ENCODE measurements around the gene NHERF2.
"Not testable (repeated sequence)": the region's sequence is repeated elsewhere in the genome, so short reads cannot be mapped to it uniquely, and the experiment has no call there.

Gene NHERF2

GRCh38 chr16:2028146-2028545, 1.4 kb downstream of the NHERF2 start:
- DNase-seq (ENCODE audit: low spot score): no peak

DNA sequence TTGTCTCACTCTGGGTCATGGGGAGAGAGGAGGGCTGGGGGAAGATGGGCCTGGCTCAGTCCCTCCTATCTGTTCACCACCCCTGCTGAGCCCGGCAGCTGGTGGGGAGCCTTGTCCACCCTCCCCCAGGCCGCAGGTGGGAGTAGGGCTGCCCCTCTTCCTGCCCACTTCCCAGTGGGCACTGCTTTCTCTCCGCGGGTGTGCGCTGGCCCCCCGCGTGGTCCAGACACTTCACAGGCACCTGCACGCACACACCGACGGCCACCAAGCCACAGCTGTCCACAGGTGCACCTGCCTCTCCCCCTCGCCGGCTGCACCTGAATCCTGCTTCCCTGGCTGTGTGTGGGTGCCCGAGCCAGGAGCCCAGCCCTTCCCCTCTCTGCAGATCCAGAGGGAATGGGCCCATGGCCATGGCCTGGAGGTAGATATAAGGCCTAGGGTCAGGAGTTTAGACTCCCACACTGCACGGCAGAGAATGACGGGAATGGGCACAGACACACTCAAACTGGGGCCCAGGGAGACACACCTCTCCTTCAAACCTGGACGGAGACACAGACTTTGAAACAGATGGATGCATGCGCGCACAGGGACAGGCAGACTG, 2.0 kb downstream of the NHERF2 start:
- DNase-seq (ENCODE audit: low spot score): no peak

- no peak for DNase-seq (ENCODE audit: low spot score)
These were observed 2.6 kb downstream of the NHERF2 start for GRCh38 chr16:2029350-2029749.

GRCh38 chr16:2030036-2030435, 3.3 kb downstream of the NHERF2 start:
- DNase-seq (ENCODE audit: low spot score): no peak

GRCh38 chr16:2031081-2031577, 4.4 kb downstream of the NHERF2 start:
- no peak for DNase-seq (ENCODE audit: low spot score)

DNA sequence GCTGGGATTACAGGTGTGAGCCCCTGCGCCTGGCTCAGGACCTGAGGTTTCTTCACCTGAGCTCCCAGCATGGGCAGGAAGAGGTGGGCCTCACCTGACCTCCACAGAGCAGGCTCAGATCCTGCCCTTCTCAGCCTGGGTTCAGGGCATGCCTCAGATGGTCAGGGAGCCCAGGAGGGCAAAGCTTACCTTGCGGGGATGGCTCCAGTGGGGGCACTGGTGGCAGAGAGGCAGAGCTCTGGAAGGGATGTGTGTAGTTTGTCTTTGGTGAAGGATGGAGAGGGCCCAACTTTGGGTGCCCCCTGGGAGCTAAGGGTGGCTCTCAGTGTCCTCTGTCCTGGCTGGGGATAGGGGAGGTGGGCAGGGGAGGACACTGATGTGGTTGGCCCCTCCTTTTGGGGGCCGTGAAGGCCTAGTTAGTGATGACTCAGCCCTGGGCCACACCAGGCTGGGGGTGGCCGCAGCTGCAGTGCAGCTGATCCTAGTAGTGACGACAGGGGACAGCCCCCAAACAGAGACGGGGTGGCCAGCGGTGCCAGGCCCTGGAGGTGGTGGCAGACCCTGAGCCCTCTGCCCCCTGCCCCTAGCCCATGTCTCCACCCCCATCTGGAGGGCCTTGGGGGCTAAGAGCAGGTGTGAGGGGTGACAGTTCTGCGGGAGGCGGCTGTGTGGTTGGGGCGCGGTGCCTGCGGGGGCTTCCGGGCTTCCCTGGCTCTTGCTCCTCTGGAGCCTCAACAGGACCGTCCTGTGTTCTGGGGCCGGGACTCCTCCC, 5.8 kb downstream of the NHERF2 start:
- DNase-seq (ENCODE audit: low spot score): no peak

DNA sequence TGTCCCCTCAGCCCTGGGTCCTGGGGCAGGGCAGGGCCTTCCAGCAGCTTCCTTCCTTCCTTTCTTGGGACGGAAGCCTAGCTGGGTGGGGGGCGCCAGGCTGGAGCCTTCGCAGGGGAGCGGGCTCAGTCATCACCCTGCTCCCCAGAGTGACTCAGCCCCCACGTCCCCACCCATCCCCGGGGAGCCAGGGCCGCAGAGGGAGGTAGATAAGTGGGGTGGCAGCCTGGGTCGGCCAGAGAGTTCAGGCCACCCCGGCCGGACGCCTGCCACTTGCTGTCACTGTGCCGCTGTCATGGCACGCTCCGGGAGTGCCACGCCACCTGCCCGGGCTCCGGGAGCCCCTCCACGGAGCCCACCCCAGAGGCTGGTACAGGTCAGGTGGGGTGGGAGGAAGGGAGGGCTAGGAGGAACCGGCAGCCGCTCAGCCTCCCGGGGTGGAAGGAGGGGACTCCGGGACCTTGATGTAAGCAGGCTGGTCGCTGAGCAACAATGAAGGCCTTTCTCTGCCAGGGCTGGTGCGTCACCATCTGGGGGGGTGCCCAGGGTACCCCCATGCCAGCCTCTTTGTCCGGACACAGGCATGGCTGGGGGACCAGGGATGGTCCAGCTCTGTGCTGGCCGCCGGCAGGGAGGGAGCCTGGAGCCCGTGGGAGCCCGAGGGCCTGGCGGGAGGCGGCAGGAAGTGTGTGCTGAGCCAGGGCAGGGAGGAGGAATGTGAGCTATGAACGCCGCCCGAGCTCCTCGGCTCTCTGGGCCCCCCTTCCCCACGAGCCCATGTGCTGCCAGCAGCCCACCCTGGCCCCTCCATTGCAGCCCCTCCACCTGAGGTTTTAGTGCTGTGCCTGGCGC, 6.6 kb downstream of the NHERF2 start:
- no peak for DNase-seq (ENCODE audit: low spot score)

DNA sequence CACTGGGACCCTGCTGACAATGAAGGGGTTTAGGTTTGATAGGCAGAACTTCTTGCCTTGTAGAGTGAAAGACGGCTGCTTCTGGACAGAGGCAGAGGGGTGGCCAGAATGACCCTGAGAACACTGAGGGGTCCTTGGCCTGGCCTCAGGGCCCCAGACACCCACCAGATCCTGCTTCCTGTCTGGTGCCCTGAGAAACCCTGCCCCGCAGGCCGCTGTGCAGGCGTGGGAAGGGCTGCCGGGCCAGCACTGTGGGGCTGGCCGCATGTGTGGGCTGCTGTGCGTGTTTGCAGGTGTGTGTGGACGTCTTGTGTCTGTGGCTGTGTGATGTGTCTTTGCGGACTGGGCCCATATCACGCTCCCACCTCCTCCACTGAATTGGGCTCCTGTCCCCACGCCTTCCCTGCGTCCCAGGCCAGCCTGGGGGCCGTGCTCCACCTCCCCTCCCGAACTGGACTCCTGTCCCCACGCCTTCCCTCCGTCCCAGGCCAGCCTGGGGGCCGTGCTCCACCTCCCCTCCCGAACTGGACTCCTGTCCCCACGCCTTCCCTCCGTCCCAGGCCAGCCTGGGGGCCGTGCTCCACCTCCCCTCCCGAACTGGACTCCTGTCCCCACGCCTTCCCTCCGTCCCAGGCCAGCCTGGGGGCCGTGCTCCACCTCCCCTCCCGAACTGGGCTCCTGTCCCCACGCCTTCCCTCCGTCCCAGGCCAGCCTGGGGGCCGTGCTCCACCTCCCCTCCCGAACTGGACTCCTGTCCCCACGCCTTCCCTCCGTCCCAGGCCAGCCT, 7.4 kb downstream of the NHERF2 start:
- DNase-seq (ENCODE audit: low spot score): not testable (repeated sequence)

GRCh38 chr16:2034696-2035430, 8.2 kb downstream of the NHERF2 start:
- no peak for DNase-seq (ENCODE audit: low spot score)

DNA sequence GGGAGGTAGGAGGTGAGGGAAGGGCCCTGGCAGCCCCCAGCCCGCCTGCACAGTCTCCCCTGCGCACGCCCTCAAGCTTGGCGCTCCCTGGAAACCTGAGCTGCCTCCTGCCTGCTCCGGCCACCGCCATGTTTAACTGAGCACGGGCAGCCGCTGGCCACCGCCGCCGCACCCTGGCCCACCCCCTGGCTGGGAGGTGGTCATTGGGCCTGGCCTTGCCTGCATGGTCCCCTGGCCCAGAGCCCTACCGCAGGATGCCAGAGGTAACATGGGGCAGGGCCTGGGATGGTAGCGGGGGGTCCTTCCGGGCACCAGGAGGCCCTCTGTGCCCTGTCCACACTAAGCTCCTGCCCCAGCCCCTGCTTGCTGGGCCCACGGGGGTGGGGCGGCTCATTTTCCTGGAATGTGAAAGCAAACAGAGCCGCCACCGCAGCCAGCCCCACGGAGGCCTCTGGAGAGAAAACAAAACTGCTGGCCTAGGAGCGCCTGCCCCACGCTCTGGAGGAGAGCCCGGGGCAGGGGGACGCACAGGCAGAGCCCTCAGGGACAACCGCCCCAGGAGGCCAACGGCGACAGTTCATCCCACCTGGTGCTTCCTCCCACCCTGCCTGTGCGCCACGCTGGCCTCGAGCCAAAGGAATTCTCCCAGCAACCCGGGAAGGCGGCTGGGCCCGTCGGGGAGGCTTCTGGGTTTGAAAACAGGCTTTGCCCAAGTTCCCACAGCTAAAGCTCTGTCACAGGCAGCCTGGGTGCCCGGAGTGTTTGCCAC, 8.9 kb downstream of the NHERF2 start:
- DNase-seq (ENCODE audit: low spot score): no peak

DNA sequence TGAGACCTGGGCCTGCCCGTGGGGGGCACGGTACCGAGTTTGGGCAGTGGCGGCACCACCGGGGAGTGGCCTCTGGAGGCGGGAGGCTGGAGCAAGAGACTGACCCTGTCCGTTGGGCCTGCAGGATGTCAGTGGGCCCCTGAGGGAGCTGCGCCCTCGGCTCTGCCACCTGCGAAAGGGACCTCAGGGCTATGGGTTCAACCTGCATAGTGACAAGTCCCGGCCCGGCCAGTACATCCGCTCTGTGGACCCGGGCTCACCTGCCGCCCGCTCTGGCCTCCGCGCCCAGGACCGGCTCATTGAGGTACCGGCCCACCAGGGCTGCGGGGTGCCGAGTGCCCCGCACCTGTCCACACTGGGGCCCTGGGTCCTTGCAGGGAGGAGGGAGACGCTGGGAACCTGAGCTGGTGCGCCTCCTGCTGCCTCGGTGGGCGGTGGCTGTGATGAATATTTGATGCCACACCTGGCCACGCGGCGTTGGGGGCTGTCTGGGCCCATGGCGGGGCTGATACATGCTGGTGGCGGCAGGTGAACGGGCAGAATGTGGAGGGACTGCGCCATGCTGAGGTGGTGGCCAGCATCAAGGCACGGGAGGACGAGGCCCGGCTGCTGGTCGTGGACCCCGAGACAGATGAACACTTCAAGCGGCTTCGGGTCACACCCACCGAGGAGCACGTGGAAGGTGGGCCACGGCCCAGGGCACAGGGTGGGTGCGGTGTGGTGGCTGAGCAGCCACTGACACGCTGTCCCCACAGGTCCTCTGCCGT, 9.7 kb downstream of the NHERF2 start:
- DNase-seq (ENCODE audit: low spot score): no peak

DNA sequence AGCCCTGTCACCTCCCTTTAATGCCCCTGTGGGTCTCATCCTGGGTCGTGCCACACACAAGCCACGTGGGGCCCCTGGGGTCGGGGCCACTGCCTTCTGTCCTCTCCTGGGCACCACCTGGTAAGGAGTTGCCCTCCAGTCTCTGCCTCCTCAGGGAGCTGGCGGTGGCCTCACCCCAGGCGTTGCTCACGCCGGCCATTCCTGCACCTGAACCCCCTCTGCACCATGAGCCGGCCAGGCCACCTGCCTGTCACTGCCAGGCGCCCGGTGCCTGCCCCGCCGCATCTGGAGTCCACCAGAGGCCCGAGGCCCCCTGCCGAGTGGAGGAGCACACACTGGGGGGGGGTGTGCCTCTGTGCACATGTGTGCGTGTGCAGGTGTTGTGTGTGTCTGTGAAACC, 10.4 kb downstream of the NHERF2 start:
- DNase-seq (ENCODE audit: low spot score): no peak

DNA sequence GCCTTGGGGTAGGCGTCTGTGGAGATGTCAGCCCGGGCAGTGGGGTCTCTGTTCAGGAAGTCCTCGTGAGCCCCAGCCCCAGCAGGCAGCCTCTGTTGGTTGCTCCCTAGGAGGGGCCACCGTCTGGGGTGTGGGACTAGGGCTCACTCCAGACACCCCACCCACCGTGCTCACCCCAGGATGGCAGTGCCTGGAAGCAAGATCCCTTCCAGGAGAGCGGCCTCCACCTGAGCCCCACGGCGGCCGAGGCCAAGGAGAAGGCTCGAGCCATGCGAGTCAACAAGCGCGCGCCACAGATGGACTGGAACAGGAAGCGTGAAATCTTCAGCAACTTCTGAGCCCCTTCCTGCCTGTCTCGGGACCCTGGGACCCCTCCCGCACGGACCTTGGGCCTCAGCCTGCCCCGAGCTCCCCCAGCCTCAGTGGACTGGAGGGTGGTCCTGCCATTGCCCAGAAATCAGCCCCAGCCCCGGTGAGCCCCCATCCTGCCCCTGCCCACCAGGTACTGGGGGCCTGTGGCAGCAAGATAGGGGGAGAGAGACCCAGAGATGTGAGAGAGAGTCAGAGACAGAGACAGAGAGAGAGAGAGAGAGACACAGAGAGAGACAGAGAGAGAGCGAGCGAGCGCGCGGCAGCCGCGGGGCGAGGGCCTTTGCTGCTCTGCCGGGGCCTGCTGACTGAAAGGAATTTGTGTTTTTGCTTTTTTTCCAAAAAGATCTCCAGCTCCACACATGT, 11.1 kb downstream of the NHERF2 start:
- DNase-seq (ENCODE audit: low spot score): no peak

DNA sequence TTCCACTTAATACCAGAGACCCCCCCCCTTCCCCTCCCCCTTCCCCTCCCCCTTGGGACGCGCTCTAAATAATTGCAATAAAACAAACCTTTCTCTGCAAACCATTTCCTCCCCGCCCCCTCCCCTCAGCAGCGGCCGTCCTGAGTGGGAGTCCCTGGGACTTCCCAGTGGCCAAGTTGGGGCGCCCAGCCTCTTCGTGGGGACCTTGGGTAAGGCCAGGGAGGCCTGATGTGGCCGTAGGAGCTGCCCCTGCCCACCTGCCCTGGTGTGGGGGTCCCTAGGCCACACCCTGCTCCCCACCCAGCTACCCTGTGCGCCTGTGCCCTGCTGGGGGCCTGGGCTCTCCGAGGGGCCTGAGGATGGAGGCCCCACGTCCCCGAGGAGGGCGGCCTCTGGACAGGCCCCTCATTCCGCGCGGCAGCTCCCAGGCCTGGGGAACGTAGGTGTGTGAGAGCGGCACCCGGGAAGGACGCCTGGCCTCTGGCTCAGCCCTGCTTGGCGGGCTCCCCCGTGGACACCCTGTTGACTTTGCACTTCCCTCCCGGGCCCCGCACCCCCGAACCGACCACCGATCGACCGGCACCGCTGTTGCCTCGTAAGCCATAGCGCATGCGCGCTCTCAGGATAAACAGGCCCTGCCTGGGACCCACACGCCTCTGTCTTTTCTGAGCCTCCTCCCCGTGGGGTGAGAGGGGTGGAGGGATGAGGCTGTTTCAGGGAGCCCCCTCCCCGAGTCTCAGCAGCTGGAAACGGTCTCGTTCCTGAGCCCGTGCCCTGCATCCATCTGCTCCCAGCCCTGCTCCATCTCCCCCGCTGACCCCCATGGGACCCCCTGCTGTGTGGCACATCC, 11.9 kb downstream of the NHERF2 start:
- no peak for DNase-seq (ENCODE audit: low spot score)

DNA sequence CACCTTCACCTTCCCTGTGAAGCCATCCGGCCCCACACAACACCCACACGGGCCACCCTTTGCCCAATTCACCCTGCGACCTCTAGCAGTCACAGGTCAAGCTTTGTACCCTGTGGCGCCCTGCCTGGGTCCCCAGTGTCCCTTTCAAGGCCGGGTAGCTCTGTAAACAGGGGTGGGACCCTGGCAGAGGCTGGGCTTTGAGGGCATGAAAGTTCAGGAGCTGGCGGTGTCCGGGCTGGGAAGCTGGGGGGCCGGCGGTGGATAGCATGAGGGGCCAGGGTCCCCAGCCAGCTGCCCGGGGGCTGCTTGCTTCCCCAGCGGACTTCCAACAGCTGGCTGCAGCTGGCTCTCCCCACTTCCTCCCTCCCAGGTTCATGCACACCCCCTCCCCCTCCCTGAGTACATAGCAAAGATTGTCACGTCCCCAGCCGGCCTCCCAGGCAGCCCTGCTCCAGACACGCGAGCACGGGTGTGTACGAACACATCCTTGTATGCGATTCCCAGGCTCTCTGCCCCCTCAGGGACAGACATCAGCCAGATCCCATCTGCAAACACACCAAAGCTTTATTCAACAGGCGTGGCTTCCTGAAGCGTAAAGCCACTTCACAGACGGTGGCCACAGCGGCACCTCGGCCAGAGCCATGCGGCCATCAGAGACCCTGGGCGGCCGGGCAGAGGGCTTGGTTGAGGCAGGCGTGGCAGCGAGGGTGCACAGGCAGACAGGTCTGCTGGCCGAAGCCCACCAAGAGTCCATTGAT, 12.8 kb downstream of the NHERF2 start:
- DNase-seq (ENCODE audit: low spot score): no peak

DNA sequence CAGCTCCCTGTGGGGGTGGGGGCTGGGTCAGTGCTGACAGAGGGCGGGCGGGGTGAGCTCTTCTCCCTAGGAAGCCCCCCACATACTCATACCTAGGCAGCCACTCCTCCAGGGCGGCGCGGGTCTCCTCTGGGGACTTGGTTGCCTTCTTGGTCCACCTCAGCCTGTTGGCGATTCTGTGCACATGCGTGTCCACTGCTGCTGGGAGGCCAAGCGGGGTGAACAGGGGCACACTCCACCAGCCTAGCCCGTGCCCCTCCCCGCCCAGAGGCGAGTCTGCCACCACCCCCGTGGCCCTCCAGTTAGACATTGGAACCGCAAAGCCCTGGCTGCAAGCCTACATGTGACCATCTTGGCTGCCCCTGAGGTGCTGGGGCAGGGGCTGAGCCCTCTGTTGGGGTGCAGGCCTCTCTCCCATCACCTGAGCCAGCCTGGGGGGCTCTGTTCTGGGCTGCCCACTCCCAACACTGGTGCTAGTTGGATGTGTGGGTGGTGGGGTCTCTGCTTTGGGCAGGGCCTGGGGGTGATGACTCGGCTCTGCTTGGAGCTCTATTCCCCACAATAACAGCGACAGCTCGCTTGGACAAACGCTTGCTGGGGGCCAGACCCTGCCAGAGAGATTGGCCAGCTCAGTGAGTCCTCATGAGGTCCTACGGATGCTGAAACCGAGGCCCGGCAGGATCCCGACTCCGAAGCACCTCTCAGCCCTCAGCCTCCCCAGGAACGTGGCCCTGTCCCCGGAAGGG, 13.5 kb downstream of the NHERF2 start:
- DNase-seq (ENCODE audit: low spot score): no peak
